H7 (cell line): Measurements from ENCODE around the gene ATP6V1F. TPM values are rescaled to one million over a fixed set of nuclear protein-coding genes. Genes with fewer than 3 reads are reported as not detected.
"Not testable (repeated sequence)": the region's sequence is repeated elsewhere in the genome, so short reads cannot be mapped to it uniquely, and the experiment has no call there.

ENCODE experiments used
- DNase-seq: peaks from one replicate; pipeline ENCODE4 v3.0.0; 2012
- H3K27me3 ChIP-seq: 2 replicates; pipeline ENCODE4 v1.6.0; 2011; ENCODE audit warnings: mild to moderate bottlenecking, low read length; ENCODE audit not compliant: control insufficient read depth, insufficient read depth
- H3K36me3 ChIP-seq: replicated peaks from 2 replicates; pipeline ENCODE4 v1.5.1; 2011; ENCODE audit warnings: low read length; ENCODE audit not compliant: control insufficient read depth, insufficient read depth
- H3K4me3 ChIP-seq: 2 replicates; pipeline ENCODE4 v1.5.1; 2011; ENCODE audit warnings: low read depth, mild to moderate bottlenecking, control low read depth, low read length, moderate library complexity; ENCODE audit not compliant: insufficient read depth
- total RNA-seq: library from RNA; depleted of rRNA; stranded (reverse); fragments of >200 nt; shearing (Covaris generic); gene quantifications from 2 replicates; pipeline ENCODE4 v1.2.3, GENCODE V29; 2014

ATP6V1F gene
- total RNA-seq, 1 experiment from 2014 or later = 120 TPM

- DNase-seq = no peak
- Histone ChIP-seq H3K4me3 (no peak overlapping the region), H3K36me3 (no peaks in the 10 kb centered on the region), H3K27me3 (no peaks in the 10 kb centered on the region)
These were observed 40.3 kb downstream of the ATP6V1F start for GRCh38 chr7:128902761-128903585.

- Histone ChIP-seq H3K27me3 (no peaks in the 10 kb centered on the region; the same call in 1 of the 2 replicates), H3K36me3 (no peaks in the 10 kb centered on the region), H3K4me3 (no peak overlapping the region)
- DNase-seq = peak; percentile 50
These were observed 41.1 kb downstream of the ATP6V1F start for GRCh38 chr7:128903621-128904361.

GRCh38 chr7:128904381-128905197, 41.9 kb downstream of the ATP6V1F start:
- peak; percentile 91 for DNase-seq
- Histone ChIP-seq H3K4me3 (no peak overlapping the region), H3K36me3 (no peaks in the 10 kb centered on the region), H3K27me3 (no peaks in the 10 kb centered on the region; the same call in 1 of the 2 replicates)

- H3K27me3 ChIP-seq = peaks cover 11% of the 10 kb centered on the region
- DNase-seq = no peak
- no peaks in the 10 kb centered on the region for H3K36me3 ChIP-seq
- H3K4me3 ChIP-seq = no peak overlapping the region
These were observed 43.5 kb downstream of the ATP6V1F start for GRCh38 chr7:128906001-128906765.

GRCh38 chr7:128906766-128907559, 44.3 kb downstream of the ATP6V1F start:
- H3K36me3 ChIP-seq = no peaks in the 10 kb centered on the region
- no peak overlapping the region for H3K4me3 ChIP-seq
- DNase-seq = peak; percentile 40
- peaks cover 11% of the 10 kb centered on the region for H3K27me3 ChIP-seq

- Histone ChIP-seq H3K4me3 (peak overlapping the region; percentile 67), H3K27me3 (peaks cover 11% of the 10 kb centered on the region), H3K36me3 (no peaks in the 10 kb centered on the region)
- peak; percentile 55 for DNase-seq
These were observed 46.3 kb downstream of the ATP6V1F start for GRCh38 chr7:128908750-128909624.

- Histone ChIP-seq H3K36me3 (no peaks in the 10 kb centered on the region), H3K4me3 (peak overlapping the region; percentile 67), H3K27me3 (peaks cover 14% of the 10 kb centered on the region)
- DNase-seq = peak; percentile 86
These were observed 47.2 kb downstream of the ATP6V1F start for GRCh38 chr7:128909625-128910568.

GRCh38 chr7:128910569-128910945, 47.9 kb downstream of the ATP6V1F start, which contains the start of gene KCP:
Gene KCP (minus strand): TSS chr7:128910709. CDS start chr7:128910676, 33 bp downstream.
- H3K36me3 ChIP-seq = no peaks in the 10 kb centered on the region
- H3K27me3 ChIP-seq = peaks cover 18% of the 10 kb centered on the region
- peak within 1 kb of the TSS; percentile 67 for H3K4me3 ChIP-seq
- peak; percentile 87 for DNase-seq

GRCh38 chr7:128911423-128912031, 48.9 kb downstream of the ATP6V1F start:
- Histone ChIP-seq H3K36me3 (no peaks in the 10 kb centered on the region), H3K27me3 (peaks cover 22% of the 10 kb centered on the region), H3K4me3 (no peak overlapping the region)
- peak; percentile 87 for DNase-seq

GRCh38 chr7:128912281-128912680, 49.6 kb downstream of the ATP6V1F start:
- DNase-seq = no peak
- Histone ChIP-seq H3K4me3 (no peak overlapping the region), H3K27me3 (peaks cover 27% of the 10 kb centered on the region), H3K36me3 (no peaks in the 10 kb centered on the region)

GRCh38 chr7:128912709-128913495, 50.2 kb downstream of the ATP6V1F start:
- not testable (repeated sequence) for H3K36me3 ChIP-seq, DNase-seq, H3K4me3 ChIP-seq
- peaks cover 27% of the 10 kb centered on the region for H3K27me3 ChIP-seq
